Stimulated activated CD8-positive, alpha-beta memory T cell treated with anti-CD3 and anti-CD28 coated beads, Interleukin-12 subunit alpha, Interleukin-12 subunit beta, amount 100 ng/mL, for 1 hour (primary cell): Measurements from ENCODE around the gene SYNPO2.
"Not testable (repeated sequence)": the region's sequence is repeated elsewhere in the genome, so short reads cannot be mapped to it uniquely, and the experiment has no call there.

Experiments used
- DNase-seq: peaks from one replicate; pipeline ENCODE4 v3.0.0-alpha.2; 2020; ENCODE audit warnings: low read depth

SYNPO2 gene, protein sequence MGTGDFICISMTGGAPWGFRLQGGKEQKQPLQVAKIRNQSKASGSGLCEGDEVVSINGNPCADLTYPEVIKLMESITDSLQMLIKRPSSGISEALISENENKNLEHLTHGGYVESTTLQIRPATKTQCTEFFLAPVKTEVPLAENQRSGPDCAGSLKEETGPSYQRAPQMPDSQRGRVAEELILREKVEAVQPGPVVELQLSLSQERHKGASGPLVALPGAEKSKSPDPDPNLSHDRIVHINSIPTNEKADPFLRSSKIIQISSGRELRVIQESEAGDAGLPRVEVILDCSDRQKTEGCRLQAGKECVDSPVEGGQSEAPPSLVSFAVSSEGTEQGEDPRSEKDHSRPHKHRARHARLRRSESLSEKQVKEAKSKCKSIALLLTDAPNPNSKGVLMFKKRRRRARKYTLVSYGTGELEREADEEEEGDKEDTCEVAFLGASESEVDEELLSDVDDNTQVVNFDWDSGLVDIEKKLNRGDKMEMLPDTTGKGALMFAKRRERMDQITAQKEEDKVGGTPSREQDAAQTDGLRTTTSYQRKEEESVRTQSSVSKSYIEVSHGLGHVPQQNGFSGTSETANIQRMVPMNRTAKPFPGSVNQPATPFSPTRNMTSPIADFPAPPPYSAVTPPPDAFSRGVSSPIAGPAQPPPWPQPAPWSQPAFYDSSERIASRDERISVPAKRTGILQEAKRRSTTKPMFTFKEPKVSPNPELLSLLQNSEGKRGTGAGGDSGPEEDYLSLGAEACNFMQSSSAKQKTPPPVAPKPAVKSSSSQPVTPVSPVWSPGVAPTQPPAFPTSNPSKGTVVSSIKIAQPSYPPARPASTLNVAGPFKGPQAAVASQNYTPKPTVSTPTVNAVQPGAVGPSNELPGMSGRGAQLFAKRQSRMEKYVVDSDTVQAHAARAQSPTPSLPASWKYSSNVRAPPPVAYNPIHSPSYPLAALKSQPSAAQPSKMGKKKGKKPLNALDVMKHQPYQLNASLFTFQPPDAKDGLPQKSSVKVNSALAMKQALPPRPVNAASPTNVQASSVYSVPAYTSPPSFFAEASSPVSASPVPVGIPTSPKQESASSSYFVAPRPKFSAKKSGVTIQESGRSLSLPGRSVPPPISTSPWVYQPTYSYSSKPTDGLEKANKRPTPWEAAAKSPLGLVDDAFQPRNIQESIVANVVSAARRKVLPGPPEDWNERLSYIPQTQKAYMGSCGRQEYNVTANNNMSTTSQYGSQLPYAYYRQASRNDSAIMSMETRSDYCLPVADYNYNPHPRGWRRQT

DNA sequence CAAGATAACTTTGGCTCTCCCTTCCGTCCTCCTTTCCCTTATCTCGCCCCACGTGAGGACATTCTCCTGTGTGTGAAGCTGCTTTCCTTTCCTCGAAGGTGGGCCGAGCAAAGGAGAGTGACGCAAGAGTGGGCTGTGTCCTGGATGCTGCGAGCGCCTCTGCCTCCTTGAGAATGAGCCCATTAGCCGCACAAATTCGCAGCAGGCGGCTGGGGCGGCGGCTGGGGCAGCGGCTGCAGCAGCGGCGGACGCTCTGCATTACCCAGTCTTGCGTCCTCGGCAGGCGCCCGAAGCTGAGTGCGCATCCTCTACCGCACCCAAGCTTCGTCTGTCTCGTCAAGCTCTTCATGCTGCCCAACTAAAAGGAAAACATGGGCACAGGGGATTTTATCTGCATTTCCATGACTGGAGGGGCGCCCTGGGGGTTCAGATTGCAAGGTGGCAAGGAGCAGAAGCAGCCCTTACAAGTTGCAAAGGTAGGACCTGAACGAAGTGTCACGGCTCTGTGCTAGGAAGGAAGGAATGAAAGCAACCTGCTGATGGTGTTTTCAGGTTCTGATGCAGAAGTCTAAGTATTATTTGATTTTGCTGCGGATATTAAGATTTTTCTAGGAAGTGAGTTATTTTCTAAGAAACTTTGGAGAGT lies at the start of gene SYNPO2:
Gene SYNPO2 (plus strand): TSS at position 189 of the 646 bp plus-strand sequence. CDS start 183 bp downstream, at position 372.
- no peak for DNase-seq

DNA sequence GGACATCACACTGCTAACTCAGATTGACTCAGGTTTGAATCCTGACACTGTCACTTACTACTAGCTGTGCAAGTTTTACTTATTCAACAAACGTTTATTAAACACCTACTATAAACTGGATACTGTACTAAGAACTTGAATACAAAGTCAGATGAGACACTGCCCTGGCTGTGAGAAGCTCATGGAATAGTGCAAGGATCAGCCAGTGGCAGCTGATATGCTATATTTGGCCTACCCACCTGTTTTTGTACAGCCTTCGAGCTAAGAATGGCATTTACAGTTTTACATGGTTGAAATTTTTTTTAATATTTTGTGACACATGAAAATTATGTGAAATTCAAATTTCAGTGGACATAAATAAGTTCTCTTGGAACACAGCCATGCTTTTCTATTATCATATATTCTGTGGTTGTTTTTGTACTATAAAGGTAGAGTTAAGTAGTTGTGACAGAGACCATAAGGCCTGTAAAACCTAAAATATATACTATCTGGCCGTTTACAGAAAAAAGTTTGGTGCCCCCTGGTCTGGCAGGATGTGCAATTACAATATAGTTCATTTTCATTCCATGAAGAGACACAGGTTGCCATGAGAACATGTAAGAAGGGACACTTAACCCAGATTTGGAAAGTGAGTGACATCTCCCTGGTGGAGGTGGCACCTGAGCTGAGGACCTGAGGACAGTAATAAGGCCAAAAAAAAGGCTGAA lies 49.3 kb upstream of the SYNPO2 start:
- no peak for DNase-seq

DNA sequence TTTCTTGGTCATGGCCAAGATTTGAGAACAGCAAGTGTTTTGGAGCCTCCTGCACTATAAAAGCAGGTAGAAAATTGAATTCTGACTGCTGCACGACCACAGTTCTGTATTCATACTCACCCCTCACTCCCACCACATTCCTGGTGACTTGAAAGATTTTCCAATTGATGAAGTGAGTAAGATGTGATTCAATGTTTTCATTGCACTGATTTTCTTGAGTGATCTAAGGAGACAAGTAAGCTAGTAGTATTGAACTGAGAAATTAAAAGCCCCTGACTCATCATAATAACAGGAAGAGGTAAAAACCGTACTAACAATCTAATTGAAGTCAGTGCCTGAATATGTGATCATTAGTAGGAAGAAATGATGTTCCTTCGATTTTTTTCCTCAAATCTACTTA lies 46.6 kb upstream of the SYNPO2 start:
- DNase-seq, result no peak

DNA sequence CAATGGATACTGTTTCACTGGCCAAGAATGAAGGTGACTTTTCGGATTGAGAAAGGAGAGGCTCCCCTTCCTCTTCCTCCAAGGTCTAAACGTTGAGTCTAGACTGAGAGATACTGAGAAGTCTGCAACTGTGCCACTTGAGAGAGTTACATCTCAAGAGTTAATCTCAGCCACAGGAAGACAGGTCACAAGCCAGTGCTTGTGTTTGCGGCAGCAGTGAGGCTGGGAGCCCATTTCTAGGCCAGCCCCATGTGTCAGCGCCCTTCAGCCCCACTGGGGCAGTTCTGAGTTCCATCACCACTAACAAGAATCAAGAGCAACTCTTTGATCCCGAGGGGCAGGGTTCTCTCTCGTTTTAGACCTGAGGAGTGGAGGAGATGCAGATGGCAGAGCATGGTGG lies 45.4 kb upstream of the SYNPO2 start:
- DNase-seq, result no peak

DNA sequence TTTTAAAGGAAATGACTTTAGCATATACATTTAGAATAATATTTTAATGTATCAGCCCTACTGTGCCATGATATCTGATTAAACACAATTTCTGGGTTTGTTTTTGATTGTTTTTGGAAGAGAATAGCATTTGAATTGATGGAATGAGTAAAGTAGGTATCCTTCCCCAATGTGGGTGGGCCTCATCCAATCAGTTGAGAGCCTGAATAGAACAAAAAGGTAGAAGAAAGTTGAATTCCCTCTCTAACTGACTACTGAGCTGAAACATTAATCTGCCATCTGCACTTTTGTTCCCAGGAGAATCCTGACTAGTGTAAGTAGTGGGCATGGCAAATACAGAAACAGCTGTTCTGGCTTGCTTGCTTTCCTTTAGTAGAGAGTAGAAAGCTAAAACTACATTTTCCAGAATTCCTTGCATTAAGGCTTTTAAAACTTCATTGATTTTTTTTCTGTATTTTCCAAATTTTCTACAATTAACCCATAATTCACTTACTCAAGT lies 43.1 kb upstream of the SYNPO2 start:
- no peak for DNase-seq

DNA sequence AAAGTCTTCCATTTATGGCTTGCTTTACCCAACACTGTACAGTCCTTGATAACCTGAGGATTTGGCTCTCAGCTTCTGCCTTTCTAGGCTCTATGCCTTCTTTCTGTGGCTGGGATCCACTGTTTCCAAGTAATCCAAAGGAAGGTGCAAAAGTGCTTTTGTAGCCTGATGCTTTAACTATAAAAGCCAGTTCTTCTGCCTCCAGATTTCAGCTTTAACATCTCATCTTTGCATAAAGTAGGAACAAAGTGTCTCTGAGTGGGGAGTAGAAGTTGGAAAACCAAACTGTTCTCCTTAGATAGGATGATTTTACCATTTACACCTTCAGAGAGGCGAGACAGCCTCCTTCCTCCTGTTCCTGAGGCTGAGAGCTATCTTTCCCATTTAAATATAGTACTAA lies 41.7 kb upstream of the SYNPO2 start:
- DNase-seq, result no peak

DNA sequence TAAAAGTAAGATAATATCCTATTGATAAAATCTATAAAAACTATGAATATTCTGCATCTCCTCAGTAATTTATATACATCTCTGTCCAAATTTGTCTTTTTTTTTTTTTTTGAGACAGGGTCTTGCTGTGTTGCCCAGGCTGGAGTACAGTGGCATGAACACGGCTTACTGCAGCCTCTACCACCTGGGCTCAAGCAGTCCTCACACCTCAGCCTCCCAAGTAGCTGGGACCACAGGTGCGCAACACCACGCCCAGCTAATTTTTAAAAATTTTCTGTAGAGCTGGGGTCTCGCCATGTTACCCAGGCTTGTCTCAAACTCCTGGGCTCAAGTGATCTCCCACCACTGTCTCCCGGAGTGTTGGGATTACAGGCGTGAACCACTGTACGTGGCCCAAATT lies 40.4 kb upstream of the SYNPO2 start:
- DNase-seq, result no peak

DNA sequence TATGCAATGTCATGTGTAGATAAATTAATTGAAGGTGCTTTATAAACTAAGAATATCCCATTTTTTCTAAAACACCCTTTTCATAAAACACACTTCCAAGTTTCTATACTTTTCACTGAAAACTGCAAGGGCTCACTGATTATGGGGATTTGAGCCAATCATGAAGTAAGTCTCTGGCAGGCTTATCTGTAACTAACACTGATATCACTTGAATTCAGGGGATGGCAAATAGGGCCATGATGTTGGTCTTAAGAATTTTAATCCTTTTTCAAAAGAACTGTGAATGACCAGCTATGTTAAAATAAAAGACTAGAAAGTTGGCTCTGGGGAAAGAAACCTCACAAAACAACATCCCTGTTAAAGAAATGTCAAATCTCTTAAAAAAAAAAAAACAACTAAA lies 39.8 kb upstream of the SYNPO2 start:
- no peak for DNase-seq

DNA sequence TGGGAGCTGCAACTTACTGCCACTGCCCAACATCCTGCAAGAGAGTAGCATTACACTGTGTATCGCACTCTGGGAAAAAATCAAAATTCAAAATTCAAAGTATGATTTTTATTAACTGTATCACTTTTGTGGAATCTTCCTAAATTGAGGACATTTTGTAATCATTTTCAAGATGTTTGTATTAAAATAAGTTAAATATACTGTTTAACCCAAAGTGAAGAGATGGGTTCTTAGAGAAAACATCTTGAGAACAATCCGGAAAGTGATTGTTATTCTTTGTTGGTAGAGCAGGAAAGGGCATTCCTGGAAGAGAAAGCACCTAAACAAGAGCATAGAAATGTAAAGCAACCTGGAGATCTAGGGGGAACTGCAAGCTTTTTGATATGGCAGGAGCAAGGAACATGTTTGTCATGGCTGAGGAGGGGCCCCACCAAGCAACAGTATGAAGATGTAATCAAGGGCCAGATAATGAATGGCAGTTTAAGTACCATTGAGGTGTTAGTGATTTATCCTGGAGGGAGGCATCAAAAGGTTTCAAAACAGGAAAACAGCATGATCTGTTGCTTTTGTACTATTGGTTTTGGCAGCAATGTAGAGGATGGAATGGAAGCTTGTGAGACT lies 38.7 kb upstream of the SYNPO2 start:
- no peak for DNase-seq

DNA sequence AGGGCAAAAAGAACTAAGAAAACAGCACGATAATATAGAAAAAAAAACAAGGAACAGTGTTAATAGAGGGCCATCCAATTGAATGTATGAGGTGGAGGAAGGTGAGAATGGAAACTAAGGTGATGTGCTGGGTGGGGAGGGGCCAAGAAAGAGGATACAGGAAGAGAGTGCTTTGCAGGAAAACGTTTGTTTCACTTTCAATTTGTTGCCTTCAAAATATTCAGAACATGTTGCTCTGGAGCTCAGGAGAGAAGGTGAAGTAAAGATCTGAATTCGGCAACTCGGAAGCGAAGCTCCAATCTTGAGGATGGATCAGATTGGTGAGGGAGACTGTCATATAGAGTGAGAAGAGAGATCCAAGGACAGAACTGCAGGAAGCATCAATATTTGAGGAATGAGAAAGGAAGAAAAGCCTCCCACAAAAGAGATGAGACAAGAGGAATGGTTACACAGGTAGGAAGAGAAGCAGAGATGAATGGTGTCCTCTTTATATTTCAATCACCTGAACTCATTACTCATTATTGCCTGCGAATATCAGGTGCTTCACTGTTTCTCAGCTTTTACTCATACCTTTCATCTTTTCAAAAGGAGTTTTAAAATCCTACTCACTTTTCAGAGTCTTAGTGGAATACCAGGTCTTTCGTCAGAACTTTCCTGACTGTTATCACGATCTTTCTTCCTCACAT lies 38.0 kb upstream of the SYNPO2 start:
- peak; percentile 6 for DNase-seq

DNA sequence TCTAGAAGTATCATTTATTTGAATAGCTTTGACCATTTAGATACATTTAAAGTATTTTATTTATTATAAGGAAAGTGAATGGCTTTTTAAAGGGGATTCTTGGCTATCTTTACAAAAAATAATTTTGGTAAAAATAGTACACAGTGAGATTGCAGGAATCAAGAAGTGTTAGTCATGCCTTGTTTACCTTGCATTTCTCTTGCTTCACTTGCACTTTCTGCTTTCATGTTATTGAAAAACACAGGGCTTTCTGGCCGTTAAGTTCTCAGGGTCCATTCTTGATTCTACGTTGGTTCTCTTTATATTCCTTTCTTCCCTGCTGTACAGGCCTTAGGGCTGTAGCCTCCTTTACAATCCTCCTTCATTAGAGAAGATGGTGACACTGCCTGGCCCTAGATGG lies 30.9 kb upstream of the SYNPO2 start:
- no peak for DNase-seq

DNA sequence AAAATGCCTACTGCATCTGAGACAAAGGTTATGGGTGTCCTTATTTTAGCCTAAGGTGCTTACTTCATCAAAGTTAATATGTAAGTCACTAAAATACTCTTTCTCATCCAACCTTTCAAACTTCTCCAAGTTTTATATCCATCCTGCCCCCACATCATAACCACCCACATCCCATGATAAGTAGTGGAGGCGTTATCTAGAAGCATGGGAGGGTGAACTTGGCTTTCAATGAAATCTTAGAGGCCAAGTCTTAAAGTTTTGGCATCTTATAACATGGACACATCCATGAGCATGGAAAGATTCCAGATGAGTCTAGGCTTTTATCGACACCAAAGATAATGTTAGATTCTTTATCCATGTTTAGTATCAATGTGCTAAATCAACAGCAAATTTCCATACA lies 29.9 kb upstream of the SYNPO2 start:
- no peak for DNase-seq

DNA sequence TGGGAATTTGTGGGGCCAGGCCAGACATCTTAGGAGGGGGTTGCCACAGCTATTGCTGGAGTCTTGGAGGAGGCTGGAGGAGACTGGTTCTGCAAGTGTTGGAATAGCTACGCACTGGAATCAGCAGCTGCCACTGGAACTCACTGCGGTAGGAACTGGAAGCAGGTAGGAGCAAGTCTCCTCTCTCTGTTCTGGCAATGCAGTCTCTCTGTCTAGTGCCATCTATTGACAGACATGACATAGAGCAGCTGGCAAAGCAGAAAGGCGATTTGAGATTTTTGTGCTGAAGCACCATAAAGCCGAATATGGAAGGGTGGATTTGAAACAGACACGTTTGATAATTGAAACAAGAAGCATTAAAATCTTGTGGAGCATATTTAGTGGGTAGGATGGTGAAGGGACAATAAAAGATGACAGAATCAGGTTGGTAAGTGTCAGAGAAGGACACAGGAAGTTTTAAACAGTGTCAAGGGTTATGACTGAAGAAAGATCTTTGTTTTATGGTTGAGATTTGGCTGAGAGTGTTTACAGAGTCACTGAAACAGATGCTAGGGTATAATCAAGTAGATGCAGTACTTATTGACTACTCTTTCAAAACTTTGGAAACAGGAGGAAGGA lies 23.5 kb upstream of the SYNPO2 start:
- no peak for DNase-seq

DNA sequence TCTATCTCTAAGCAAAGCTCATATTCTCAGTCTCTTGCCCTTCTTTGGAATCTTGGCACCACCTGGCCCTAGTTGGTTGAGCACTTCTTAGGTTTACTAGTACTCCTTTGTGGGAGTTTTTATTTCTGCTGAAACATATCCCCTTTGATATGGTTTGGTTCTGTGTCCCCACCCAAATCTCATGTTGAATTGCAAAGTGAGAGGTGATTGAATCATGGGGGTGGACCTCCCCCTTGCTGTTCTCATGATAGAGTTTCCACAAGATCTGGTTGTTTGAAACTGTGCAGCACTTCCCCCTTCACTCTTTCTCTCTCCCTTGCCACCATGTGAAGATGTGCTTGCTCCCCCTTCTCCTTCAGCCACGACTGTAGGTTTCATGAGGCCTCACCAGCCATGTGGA lies 22.2 kb upstream of the SYNPO2 start:
- DNase-seq, result no peak

DNA sequence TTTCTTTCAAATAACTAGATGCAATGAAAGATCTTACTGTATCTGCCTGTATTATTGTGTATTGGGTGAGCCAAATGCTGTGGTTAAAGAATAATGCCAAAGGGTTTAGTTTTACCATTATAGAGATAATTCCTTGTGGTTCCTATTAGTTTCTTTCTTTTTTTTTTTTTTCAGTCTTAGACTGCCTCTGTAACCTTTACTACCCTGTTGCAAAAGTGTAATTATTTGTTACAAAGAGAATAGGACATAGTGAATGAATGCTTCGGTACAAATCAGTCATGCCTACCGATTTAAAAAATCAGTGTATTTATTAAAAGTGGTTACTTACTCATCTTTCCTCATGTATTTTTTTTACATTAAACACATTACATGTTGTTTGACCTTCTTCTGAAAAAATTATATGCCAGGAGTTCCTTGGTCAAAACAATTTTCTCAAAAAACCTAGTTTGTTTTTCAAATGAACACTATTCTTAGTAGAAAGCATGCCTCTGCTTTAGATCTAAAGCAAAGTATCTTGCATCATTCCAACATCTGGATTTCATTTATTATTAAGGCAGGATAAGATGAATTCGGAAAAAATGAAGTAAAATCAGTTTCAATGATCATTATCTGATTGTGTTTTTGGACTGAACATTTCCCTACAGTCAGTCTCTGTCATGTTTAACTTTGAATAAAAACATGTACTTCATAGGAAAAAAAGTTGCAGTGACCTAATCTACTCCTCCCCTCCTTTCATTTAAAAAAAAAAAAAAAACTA lies 21.2 kb upstream of the SYNPO2 start:
- no peak for DNase-seq

DNA sequence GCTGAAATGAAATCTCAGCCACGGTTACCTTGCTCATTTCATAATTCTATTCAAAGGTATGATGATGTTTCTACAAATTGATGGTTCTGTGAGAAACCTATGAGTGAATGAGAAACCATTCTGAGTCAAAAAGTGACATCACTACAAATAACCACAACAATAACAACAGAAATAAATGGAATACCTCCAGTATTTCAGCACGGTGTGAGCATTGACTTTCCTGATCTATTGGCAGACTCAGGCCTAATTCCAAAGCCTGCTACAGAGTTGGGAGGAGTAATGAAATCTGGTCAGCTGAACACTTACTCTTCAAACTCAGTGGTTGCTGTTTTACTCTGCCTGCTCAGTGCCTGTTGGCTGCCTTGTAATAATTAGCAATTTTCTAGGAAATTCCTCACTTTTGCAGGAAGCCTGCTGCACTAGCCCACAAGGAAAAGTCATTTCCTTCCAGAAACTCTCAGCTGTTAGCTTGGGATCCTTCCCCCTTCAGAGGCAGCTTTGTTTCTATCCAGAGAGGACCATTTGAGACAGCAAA lies 18.8 kb upstream of the SYNPO2 start:
- no peak for DNase-seq

DNA sequence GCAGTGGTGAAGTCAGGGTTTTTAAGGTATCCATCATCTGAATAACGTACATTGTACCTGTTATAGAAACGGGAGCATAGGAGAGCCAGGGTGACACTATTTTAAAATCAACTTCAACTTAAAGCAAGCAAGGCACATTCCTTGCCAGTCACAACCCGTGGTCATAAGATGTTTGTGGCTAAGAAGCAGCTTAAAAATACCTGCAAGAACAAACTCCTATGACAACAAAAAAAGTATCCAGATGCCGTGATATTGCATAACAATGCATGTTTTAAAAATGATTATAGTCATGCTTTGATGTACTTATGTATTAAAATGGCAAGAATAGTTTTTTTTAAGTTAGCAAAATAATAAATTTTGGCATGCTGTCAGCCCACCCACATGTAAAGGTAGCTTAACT lies 16.5 kb upstream of the SYNPO2 start:
- no peak for DNase-seq

DNA sequence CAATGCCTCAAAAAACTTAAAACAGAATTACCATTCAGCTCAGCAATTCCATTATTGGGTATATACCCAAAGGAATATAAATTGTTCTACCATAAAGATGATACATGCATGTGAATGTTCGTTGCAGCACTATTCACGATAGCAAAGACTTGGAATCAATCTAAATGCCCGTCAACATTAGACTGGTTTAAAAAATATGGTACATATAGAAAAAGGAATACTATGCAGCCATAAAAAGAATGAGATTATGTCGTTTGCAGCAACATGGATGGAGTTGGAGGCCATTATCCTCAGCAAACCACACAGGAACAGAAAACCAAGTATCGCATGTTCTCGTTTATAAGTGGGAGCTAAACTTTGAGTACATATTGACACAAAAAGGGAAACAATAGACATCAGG lies 10.9 kb upstream of the SYNPO2 start:
- DNase-seq, result no peak

DNA sequence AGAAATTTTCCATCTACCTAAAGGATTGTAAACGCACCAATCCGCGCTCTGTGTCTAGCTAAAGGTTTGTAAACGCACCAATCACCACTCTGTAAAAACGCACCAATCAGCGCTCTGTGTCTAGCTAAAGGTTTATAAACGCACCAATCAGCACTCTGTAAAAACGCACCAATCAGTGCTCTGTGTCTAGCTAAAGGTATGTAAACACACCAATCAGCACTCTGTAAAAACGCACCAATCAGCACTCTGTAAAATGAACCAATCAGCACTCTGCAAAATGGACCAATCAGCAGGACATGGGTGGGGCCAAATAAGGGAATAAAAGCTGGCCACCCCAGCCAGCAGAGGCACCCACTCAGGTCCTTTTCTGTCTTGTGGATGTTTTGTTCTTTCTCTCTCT lies 10.1 kb upstream of the SYNPO2 start:
- DNase-seq, result not testable (repeated sequence)
